Adipose tissue (tissue), 3 donors: Measurements from ENCODE around the gene ELOVL7. TPM values are rescaled to one million over a fixed set of nuclear protein-coding genes. Genes with fewer than 3 reads are reported as not detected.
"Not testable (repeated sequence)": the region's sequence is repeated elsewhere in the genome, so short reads cannot be mapped to it uniquely, and the experiment has no call there.

ENCODE experiments used
- H3K27ac ChIP-seq: one replicate; pipeline ENCODE4 v1.5.1; 2013; ENCODE audit warnings: low read depth, low read length
- WGBS, 3 donors: extraction: QIAGEN DNeasy Blood & Tissue Kit; methylation state at CpG; one replicate each; pipeline ENCODE4 v1.1.7; 2013; 5-methylcytosine and 5-hydroxymethylcytosine counted together
- polyA plus RNA-seq, 3 donors: library from polyadenylated mRNA; stranded (reverse); fragments of 200-250 nt; gene quantifications; one replicate each; pipeline ENCODE4 v1.2.3, GENCODE V29; 2013
- donor health status: healthy with polysubstance abuse.
- donor health status: Bipolar disorder and iron deficiency.
- donor health status: healthy.

ELOVL7 gene
- polyA plus RNA-seq, 3 donors = 1.1 to 4.6 (median 3.0) TPM

DNA sequence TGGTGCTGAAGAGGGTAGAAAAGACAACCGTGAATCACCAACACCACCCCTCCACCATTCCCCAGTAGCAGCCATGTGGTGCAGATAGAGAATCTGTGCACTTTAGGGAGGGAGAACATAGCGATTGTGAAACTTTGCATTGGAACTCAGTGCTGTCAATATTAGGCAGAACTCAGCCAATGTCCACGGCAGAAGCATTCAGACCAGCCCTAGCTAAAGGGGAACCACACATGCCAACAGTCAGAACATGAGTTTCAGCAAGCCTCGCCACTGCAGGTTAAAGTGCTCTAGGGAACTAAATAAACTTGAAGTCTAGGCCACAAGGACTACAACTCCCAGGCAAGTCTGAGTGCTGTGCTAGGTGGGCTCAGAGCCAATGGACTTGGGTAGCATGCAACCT, 105.6 kb downstream of the ELOVL7 start:
- H3K27ac ChIP-seq = no peak overlapping the region
- 75 to 84% (median 79%) methylated on average over 4 of the region's 4 CpGs for whole genome bisulfite sequencing, 3 donors

DNA sequence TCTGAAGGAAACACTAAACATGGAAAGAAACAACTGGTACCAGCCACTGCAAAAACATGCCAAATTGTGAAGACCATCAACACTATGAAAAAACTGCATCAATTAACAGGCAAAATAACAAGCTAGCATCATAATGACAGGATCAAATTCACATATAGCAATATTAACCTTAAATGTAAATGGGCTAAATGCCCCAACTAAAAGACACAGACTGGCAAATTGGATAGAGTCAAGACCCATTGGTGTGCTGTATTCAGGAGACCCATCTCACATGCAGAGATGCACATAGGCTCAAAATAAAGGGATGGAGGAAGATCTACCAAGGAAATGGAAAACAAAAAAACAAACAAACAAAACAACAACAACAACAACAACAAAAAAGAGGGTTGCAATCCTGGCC, 113.2 kb downstream of the ELOVL7 start:
- not testable (repeated sequence) for H3K27ac ChIP-seq

DNA sequence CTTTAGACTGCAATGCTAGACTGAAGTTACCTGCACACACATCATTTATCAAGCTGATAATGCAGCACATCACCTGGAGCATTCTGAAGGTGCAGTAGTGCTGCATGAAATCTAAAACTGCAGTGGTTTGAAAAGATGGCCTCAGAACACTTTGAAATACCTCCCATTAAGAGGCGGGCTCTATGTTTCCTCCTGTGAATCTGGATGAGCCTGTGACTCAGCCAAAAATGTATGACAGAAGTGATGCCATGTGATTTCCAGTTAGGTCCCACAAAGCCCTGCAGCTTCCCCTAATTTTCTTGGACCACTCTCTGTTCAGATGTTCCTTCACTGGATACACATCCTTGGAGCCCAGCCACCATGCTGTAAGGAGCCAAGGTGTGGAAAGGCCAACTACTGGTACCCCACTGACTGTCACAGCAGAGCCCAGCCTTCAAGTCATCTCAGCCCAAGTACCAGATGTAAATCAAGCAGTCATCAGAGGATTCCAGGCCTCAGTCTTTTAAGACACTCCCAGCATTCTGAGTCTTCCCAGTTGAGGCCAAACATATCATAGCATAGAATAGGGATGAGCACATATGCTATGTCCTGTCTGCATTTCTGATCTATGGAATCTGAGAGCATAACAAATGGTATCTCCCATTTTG, 116.9 kb downstream of the ELOVL7 start:
- 74 to 83% (median 80%) methylated on average over 1 of the region's 1 CpG for WGBS, 3 donors

GRCh38 chr5:60724126-60724525, 119.9 kb downstream of the ELOVL7 start:
- no peak overlapping the region for H3K27ac ChIP-seq
- WGBS, 3 donors = 62 to 80% (median 68%) methylated on average over 2 of the region's 2 CpGs

More for the DNA sequence above, 116.9 kb downstream of the ELOVL7 start:
- H3K27ac ChIP-seq = no peak overlapping the region

DNA sequence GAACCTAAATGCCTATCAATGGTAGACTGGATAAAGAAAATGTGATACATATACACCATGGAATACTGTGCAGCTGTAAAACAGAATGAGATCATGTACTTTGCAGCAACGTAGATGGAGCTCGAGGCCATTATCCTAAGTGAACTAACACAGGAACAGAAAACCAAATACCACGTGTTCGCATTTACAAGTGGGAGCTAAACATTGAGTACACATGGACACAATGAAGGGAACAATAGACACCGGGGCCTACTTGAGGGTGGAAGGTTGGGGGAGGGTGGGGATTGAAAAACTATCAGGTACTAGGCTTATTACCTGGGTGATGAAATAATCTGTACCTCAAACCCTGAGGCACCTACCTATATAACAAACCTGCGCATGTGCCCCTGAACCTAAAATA, 121.7 kb downstream of the ELOVL7 start:
- 60 to 80% (median 75%) methylated on average over 6 of the region's 6 CpGs for WGBS, 3 donors
- H3K27ac ChIP-seq = no peak overlapping the region

DNA sequence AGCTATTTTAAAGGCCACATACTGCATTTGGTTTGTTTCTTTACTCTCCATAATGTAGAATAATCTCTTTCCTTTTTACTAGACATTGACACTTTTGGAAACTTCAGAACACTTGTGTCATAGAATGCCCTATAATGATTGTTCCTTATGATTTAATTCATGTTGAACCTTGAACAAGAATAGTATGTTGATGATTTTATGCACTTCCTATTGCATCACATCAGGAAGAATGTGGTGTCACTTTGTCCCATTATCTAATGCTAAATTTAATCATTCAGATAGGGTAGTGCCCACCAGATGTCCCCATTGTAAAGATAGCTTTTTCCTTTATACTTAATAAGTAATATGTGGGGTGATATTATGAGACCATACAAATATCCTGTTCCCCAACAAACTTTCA, 124.7 kb downstream of the ELOVL7 start:
- no peak overlapping the region for H3K27ac ChIP-seq

- 84 to 91% (median 90%) methylated on average over 3 of the region's 3 CpGs for WGBS, 3 donors
- no peak overlapping the region for H3K27ac ChIP-seq
Measured at GRCh38 chr5:60718166-60718892, 125.7 kb downstream of the ELOVL7 start.

DNA sequence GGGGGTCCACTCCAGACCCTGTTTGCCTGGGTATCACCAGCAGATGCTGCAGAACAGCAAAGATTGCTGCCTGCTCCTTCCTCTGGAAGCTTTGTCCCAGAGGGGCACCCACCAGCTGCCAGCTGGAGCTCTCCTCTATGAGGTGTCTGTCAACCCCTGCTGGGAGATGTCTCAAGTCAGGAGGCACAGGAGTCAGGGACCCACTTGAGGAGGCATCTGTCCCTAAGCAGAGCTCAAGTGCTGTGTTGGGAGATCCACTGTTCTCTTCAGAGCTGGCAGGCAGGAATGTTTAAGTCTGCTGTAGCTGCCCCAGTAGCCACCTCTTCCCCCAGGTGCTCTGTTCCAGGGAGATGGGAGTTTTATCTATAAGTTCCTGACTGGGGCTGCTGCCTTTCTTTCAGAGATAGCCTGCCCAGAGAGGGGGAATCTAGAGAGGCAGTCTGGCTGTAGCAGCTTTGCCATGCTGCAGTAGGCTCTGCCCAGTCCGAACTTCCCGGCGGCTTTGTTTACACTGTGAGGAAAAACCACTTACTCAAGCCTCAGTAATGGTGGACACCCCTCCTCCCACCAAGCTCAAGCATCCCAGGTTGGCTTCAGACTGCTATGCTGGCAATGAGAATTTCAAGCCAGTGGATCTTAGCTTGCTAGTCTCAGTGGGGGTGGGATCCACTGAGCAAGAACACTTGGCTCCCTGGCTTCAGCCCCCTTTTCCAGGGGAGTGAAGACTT, 128.7 kb downstream of the ELOVL7 start:
- WGBS, 3 donors = 52 to 77% (median 70%) methylated on average over 3 of the region's 3 CpGs

GRCh38 chr5:60712950-60713349, 131.1 kb downstream of the ELOVL7 start:
- H3K27ac ChIP-seq = no peak overlapping the region
- WGBS, 3 donors = 89 to 91% (median 89%) methylated on average over 5 of the region's 5 CpGs

More for the DNA sequence above, 128.7 kb downstream of the ELOVL7 start:
- not testable (repeated sequence) for H3K27ac ChIP-seq

DNA sequence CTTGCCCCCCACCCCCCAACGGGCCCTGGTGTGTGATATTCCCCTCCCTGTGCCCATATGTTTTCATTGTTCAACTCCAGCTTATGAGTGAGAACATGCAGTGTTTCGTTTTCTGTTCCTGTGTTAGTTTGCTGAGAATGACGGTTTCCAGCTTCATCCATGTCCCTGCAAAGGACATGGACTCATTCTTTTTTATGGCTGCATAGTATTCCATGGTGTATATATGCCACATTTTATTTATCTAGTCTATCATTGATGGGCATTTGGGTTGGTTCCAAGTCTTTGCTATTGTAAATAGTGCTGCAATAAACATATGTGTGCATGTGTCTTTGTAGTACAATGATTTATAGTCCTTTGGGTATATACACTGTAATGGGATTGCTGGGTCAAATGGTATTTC, 132.2 kb downstream of the ELOVL7 start:
- WGBS, 3 donors = 78 to 85% (median 84%) methylated on average over 3 of the region's 3 CpGs
- H3K27ac ChIP-seq = not testable (repeated sequence)

DNA sequence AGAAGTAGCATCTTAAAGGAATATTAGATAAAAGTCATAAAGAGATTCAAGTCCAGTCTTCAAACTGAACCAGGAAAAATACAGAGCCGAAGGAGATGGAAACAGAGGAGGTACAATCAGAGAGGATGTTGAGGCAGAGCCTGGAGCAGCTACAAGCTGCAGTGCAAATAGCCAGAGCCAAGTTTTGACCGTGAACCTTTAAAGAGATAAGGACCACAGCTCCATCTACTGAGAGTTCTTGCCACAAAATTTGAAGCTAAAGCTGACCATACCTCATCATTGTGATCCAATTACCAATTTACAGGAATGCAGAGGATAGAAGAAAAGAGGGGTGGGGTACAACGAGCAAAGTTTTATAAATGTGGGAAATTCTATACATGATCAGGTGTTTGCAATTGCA, 133.7 kb downstream of the ELOVL7 start:
- WGBS, 3 donors = 45 to 63% (median 59%) methylated on average over 3 of the region's 3 CpGs
- no peak overlapping the region for H3K27ac ChIP-seq

DNA sequence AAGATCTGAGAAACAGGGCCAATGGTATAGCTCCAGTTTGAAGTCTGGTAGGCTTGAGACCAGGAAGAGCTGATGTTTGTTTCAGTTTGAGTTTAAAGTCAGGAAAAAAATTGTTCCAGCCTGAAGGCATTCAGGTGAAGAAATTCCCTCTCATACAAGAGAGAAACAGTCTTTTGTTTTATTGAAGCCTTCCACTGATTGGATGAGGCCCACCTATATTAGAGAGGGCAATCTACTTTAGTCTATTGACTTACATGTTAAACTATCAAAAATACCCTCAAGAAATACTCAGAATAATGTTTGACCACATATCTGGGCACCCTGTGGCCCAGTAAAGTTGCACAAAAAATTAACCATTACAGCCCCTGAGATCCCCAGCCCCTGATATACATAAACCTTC, 138.9 kb downstream of the ELOVL7 start:
- no peak overlapping the region for H3K27ac ChIP-seq

GRCh38 chr5:60703944-60704343, 140.1 kb downstream of the ELOVL7 start:
- 88 to 95% (median 89%) methylated on average over 2 of the region's 2 CpGs for WGBS, 3 donors

More at GRCh38 chr5:60703944-60704343, 140.1 kb downstream of the ELOVL7 start:
- H3K27ac ChIP-seq = no peak overlapping the region

Other genes with a start within 250 kb of the ELOVL7 start
- gene DEPDC1B, start 144.1 kb downstream of the ELOVL7 start, polyA plus RNA-seq = under 1 TPM; 0.15 to 0.34 (median 0.22) TPM
- 1 to 10 TPM; 2.5 to 6.2 (median 3.9) TPM for gene ERCC8, start 100.8 kb upstream of the ELOVL7 start, polyA plus RNA-seq
- 10 to 100 TPM; 24.9 to 82.8 (median 47.0) TPM for gene NDUFAF2, start 100.9 kb upstream of the ELOVL7 start, polyA plus RNA-seq